Right lobe of liver (tissue), 4 donors: ENCODE data around the gene DUS4L.

ENCODE experiments used
- POLR2A ChIP-seq: fragments of 450-650 bp; IDR thresholded peaks from one replicate; pipeline ENCODE4 v1.6.1; 2017; ENCODE audit warnings: antibody characterized with exemption, mild to moderate bottlenecking
- TF ChIP-seq, protein P1 (sequence below), 4 donors: fragments of 200-600 bp in 3 of 4; fragments of 450-650 bp in 1 of 4; IDR thresholded peaks; one replicate each; pipeline versions ENCODE4 v1.5.1 to v1.8.0; 2016 to 2022; ENCODE audit warnings: antibody characterized with exemption in 4 of 4, mild to moderate bottlenecking in 2 of 4
- donor health status: DM: no; HTN: no; CAD: no.
- donor health status: DM: no; HTN: no; CAD: no.
- donor health status: DM: no; HTN: yes; CAD: no.

DNA sequence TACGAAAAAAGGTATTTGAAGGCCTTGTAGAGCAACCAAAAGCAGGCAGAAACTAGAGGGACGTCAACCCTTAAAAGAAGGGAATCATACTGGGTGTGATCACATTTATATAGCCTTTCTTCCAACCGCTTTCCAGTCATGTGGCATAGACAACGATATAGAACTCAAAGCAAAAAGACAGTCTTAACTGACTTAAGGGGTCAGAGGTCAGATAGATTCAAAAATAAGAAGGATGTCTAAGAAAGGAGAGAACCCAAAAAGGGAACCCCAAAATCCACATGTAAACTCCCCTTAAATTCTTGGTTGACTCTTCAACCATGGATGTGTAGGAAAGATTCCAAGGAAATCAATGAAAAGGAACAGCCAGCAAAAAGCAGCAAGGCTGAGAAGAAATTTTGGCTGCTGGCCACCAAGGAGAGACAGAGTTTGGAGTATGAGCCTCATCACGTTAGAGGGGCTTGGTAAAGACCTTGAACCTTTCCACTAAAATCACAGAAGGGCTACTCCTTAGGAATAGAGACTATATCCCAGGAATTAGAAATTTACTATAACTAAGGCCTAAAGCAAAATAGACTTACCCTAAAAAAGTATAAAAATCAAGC is 24.9 kb downstream of the DUS4L start:
- TF ChIP-seq, protein P1, sequence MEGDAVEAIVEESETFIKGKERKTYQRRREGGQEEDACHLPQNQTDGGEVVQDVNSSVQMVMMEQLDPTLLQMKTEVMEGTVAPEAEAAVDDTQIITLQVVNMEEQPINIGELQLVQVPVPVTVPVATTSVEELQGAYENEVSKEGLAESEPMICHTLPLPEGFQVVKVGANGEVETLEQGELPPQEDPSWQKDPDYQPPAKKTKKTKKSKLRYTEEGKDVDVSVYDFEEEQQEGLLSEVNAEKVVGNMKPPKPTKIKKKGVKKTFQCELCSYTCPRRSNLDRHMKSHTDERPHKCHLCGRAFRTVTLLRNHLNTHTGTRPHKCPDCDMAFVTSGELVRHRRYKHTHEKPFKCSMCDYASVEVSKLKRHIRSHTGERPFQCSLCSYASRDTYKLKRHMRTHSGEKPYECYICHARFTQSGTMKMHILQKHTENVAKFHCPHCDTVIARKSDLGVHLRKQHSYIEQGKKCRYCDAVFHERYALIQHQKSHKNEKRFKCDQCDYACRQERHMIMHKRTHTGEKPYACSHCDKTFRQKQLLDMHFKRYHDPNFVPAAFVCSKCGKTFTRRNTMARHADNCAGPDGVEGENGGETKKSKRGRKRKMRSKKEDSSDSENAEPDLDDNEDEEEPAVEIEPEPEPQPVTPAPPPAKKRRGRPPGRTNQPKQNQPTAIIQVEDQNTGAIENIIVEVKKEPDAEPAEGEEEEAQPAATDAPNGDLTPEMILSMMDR (IDR thresholded peaks at IDR 0.05) = no peak
- no peak for TF ChIP-seq POLR2A
